Activated CD4-positive, alpha-beta T cell treated with anti-CD3 and anti-CD28 coated beads, Interleukin-2, amount 50 U/mL, for 16 hours (primary cell): ENCODE measurements around the gene TSTD1.
"Not testable (repeated sequence)": the region's sequence is repeated elsewhere in the genome, so short reads cannot be mapped to it uniquely, and the experiment has no call there.

ENCODE experiments used
- DNase-seq: peaks from one replicate; pipeline ENCODE4 v3.0.0-alpha.2; 2020

The TSTD1 gene

DNA sequence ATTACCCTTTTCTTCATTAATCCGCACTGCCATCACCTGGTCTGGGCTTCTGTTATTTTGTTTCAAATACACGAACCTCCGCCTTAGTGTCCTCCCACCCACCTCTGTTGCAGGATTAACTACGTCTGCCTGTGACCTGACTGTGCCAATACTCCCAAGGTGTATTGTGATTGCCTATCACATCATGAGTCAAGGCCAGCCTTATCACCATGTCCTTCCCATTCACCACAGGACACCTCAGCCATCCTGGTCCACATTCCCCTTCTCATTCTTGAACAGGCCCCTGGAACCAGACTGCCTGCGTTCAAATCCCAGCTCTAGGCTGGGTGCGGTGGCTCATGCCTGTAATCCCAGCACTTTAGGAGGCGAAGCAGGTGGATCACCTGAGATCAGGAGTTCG, 32.2 kb downstream of the TSTD1 start:
- DNase-seq = no peak

DNA sequence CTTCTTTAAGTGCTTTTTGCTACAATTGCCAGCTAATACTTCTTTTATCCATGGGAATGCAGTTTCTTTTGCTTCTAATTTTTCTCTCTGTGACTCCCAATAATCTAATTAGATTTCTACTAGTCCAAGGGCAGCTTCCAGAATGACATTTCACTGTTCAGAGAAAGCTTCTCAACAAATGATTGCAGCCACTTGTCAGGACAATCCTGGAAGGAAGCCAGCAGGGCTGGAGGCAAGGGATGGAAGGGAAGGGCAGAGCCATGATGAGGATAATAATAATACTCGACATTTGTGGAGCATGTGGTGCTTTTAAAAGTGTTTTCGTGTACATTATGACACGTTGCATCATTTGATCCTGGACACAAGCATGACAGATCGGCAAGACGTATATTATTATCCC, 37.2 kb downstream of the TSTD1 start:
- DNase-seq = no peak

DNA sequence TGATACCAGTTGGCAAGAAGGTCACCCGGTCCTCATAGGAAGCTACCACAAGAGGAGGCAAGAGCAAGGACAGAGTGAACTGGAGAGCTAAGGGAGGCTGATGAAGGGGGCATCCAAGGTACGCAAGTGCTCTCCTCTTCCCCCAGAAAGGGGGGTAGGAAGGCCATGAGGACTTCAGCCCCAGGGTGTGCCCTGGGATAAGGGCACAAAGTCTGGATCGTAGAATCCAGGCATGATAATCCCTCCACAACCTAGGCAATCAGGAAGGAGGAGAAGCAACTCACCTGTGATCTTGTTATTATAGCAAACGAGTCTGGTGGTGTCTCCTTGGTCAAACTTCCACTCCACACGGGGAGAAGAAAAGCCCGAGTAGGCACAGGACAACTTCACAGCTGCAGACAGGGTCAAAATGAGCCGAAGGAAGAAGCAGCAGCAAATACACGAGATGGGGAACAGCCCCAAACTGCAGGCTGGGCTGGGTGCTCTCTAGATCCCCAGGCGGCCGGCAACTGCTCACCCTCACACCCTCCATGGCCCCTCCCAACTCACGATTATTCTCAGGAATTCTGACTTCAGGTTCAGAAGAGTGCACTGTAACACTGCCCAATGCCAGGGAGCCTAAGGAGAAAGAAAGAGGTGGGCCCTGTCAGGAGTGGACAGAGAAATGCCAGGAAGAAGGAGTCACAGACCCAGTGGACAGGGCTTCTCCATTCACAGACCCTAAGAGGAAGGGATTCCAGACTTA, 37.9 kb downstream of the TSTD1 start:
- no peak for DNase-seq

DNA sequence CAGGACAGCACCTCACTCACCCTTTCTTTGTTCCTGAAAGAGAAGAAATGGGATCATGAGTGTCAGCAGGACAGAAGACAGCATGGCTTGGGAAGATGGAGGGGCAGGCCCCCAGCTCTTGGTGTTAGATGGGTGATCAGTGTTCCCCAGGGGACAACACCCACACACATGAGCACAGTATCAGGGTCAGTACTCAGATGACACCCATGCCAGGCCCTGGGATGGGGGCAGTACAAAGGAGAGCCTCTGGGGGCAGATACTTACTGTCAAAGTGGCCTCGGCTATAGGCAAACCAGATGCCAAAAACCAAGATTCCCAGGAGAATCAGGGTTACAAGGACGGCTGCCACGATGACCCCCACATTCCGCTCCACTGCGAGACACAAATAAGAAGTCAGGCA, 39.4 kb downstream of the TSTD1 start:
- DNase-seq = no peak

DNA sequence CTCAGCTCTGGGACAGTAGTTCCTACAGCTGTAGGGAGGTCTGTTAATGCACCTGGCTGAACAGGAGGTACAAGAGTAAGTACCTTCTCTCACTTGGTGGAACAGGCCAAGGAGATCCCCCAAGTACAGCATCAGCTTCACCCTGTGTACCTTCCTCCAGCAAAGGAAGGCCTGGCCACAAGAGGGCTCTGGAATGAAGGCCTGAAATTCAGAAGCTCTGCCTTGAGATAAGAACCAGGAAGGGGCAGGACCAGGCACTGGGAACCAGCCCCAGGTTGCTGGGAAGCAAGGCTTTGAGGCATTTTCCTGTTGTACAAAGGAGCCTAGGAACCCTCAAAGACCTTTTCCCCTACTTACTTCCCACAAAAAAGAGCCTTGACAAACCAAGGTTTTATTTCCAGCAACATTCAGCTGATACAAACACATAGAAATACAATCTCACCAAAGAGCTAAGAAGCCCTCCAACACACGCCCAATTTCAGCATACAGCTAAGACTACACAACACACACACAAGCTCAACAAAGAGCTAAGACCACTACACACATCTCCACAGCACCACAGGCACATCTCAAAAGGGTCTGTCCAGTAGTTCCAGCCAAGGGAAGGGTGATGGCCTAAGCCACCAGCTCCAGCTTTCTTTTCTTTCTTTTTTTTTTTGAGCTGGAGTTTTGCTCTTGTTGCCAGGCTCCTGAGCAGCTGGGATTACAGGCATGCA, 41.3 kb downstream of the TSTD1 start:
- peak; percentile 43 for DNase-seq

DNA sequence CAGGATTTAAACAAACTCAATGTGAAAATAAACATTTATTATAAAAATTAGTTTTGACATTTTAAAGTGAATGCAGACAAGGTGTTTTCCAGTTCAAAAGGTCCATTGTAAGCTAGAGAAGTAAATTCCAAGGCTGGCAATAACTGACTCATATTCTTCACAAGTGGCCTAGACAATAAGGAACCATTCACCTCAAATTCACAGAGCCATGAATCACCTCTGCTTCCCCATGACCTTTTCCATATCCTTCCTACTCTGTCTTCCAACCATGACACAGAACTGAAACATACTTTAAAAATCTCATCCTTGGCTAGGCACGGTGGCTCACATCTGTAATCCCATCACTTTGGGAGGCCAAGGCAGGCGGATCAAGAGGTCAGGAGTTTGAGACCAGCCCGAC, 42.6 kb downstream of the TSTD1 start:
- DNase-seq = no peak

DNA sequence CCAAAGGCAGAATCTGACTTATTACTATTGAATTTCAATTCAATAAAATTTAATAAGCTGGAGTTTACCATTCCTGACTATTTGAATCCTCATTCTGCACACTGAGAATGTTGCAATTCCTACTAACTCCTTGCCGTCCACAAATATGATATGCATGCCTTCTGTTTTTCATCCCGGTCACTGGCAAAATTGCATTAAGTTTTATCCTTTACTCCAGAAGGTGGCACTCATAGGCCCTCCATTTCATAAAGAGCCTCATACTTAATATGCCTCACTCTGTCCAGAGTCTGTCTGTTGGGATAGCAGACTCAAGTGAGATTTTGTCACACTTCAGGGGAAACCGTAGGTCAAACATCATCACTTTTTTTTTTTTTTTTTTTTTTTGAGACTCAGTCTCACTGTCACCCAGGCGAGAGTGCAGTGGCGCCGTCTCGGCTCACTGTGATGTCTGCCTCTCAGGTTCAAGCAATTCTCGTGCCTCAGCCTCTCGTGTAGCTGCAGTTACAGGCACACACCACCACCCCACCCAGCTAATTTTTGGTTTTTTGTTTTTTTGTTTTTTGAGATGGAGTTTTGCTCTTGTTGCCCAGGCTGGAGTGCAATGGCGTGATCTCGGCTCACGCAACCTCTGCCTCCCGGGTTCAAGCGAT, 45.1 kb downstream of the TSTD1 start:
- no peak for DNase-seq

DNA sequence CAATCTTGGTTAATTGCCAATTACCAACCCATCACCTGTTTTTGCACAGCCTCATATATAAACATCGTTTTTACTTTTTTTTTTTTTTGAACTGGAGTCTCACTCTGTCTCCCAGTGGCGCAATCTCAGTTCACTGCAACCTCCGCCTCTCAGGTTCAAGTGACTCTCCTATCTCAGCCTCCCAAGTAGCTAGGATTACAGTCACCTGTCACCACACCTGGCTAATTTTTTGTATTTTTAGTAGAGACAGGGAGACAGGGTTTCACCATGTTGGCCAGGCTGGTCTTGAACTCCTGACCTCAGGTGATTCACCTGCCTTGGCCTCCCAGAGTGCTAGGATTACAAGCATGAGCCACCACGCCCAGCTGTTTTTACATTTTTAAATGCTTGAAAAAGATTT, 46.7 kb downstream of the TSTD1 start:
- DNase-seq = not testable (repeated sequence)
